Esophagus squamous epithelium (tissue), 5 donors: ENCODE results near the gene ADCY5. TPM values are rescaled to one million over a fixed set of nuclear protein-coding genes. Genes with fewer than 3 reads are reported as not detected.

ENCODE experiments used
- DNase-seq: peaks from one replicate; lab custom pipeline; 2025; lab: John Stamatoyannopoulos, UW
- H3K27ac ChIP-seq, 4 donors: fragments of 200-600 bp; sonication (generic); one replicate each; pipeline ENCODE4 v1.5.1; 2016 to 2019; ENCODE audit warnings: mild to moderate bottlenecking in 1 of 4
- H3K27me3 ChIP-seq, 4 donors: fragments of 200-600 bp; sonication (generic); 1 replicate in 3 of 4; 2 replicates in 1 of 4; pipeline versions ENCODE4 v1.5.1 to v1.6.0; 2017 to 2021; ENCODE audit warnings: antibody characterized with exemption in 1 of 4
- H3K36me3 ChIP-seq, 3 donors: fragments of 200-600 bp; sonication (generic); one replicate each; pipeline ENCODE4 v1.5.1; 2016 to 2019
- H3K4me1 ChIP-seq, 3 donors: fragments of 200-600 bp; sonication (generic); one replicate each; pipeline ENCODE4 v1.5.1; 2017 to 2019
- H3K4me3 ChIP-seq, 4 donors: fragments of 200-600 bp; sonication (generic); 1 replicate in 3 of 4; 2 replicates in 1 of 4; pipeline ENCODE4 v1.5.1; 2016 to 2019; ENCODE audit warnings: mild to moderate bottlenecking in 2 of 4, moderate library complexity in 1 of 4
- H3K9me3 ChIP-seq, 3 donors: fragments of 200-600 bp; sonication (generic); one replicate each; pipeline ENCODE4 v1.5.1; 2016 to 2019
- CTCF ChIP-seq, 6 experiments: fragments of 450-650 bp in 4 of 6; fragments of 200-600 bp in 2 of 6; sonication (generic) in 2 of 6; IDR thresholded peaks; one replicate each; pipeline ENCODE4 v1.5.1; 2016 to 2019; ENCODE audit warnings: antibody characterized with exemption in 6 of 6, mild to moderate bottlenecking in 4 of 6, moderate library complexity in 4 of 6
- POLR2A ChIP-seq, 4 donors: fragments of 450-650 bp; IDR thresholded peaks; one replicate each; pipeline ENCODE4 v1.6.1; 2017; ENCODE audit warnings: antibody characterized with exemption in 4 of 4, mild to moderate bottlenecking in 4 of 4, moderate library complexity in 3 of 4
- WGBS, 2 donors: methylation state at CpG; one replicate each; pipeline ENCODE4 v1.1.5; 2018; 5-methylcytosine and 5-hydroxymethylcytosine counted together
- intact Hi-C: fragments of 100-400 bp; cut with DNase I; formaldehyde crosslinking; loops from one replicate; pipeline ENCODE4 v1.15.0; 2022
- total RNA-seq, 4 donors: library from RNA; depleted of rRNA; stranded (reverse); fragments of >200 nt; gene quantifications; one replicate each; pipeline ENCODE4 v1.1.0, GENCODE V29; 2016
- donor health status: DM: yes; HTN: yes; CAD: no.

ADCY5 gene
- total RNA-seq, 4 donors from 2014 or later, result 0.72 to 17.4 (median 5.3) TPM

- H3K27ac ChIP-seq, result peak overlapping the region; percentile 43 to 88 (median 74)
- DNase-seq, result no peak
- intact Hi-C loops, result no loop called here
- H3K36me3 ChIP-seq, result no peaks in the 10 kb centered on the region
- no peaks in the 10 kb centered on the region for H3K9me3 ChIP-seq
- no peak overlapping the region for H3K4me3 ChIP-seq
- 79 to 86% methylated on average over 6 of the region's 9 CpGs for WGBS, 2 donors
- TF ChIP-seq POLR2A (IDR thresholded peaks at IDR 0.05) (no peak), CTCF (IDR thresholded peaks at IDR 0.05) (no peak)
- no peaks in the 10 kb centered on the region for H3K27me3 ChIP-seq
- peaks cover 0 to 46% (median 10%) of the 10 kb centered on the region in 3 donors for H3K4me1 ChIP-seq
These were observed 117.2 kb downstream of the ADCY5 start for GRCh38 chr3:123331651-123332050.

- intact Hi-C loops, result no loop called here
- Histone ChIP-seq H3K4me1 (peaks cover 0 to 45% (median 10%) of the 10 kb centered on the region in 3 donors), H3K27ac (peak overlapping the region; percentile 43 to 88 (median 74))
These were observed 117.9 kb downstream of the ADCY5 start for GRCh38 chr3:123331006-123331405.

GRCh38 chr3:123330441-123330991 is 118.4 kb downstream of the ADCY5 start:
- intact Hi-C loops, result no loop called here
- peak overlapping the region; percentile 49 to 88 (median 74) for H3K27ac ChIP-seq
- no peak overlapping the region for H3K4me3 ChIP-seq
- H3K9me3 ChIP-seq, result no peaks in the 10 kb centered on the region
- no peaks in the 10 kb centered on the region for H3K36me3 ChIP-seq
- WGBS, 2 donors, result 50 to 72% methylated on average over 5 to 7 of the region's 15 CpGs
- no peaks in the 10 kb centered on the region for H3K27me3 ChIP-seq
- no peak for TF ChIP-seq CTCF (IDR thresholded peaks at IDR 0.05)
- TF ChIP-seq POLR2A (IDR thresholded peaks at IDR 0.05), result no peak
- peaks cover 0 to 40% (median 10%) of the 10 kb centered on the region in 3 donors for H3K4me1 ChIP-seq
- no peak for DNase-seq

More at GRCh38 chr3:123331006-123331405, 117.9 kb downstream of the ADCY5 start:
- TF ChIP-seq POLR2A (IDR thresholded peaks at IDR 0.05) (no peak), CTCF (IDR thresholded peaks at IDR 0.05) (no peak)
- Histone ChIP-seq H3K36me3 (no peaks in the 10 kb centered on the region), H3K4me3 (no peak overlapping the region), H3K9me3 (no peaks in the 10 kb centered on the region), H3K27me3 (no peaks in the 10 kb centered on the region)
- DNase-seq, result no peak
- WGBS, 2 donors, result 55 to 66% methylated on average over 8 of the region's 8 CpGs

- Histone ChIP-seq H3K27me3 (no peaks in the 10 kb centered on the region), H3K4me3 (no peak overlapping the region), H3K27ac (peak overlapping the region in 3 of 4 donors; percentile 73 to 88 (median 76)), H3K9me3 (no peaks in the 10 kb centered on the region), H3K4me1 (peaks cover 0 to 35% (median 10%) of the 10 kb centered on the region in 3 donors), H3K36me3 (no peaks in the 10 kb centered on the region)
- TF ChIP-seq POLR2A (IDR thresholded peaks at IDR 0.05) (no peak), CTCF (IDR thresholded peaks at IDR 0.05) (no peak)
- WGBS, 2 donors, result 31 to 50% methylated on average over 8 of the region's 10 CpGs
- DNase-seq, result no peak
- intact Hi-C loops, result loop anchor here (2.0 to 10.0 kb wide), 2 partner anchors 159 to 225 kb away; no protein-coding TSS in a partner anchor
These were observed 119.1 kb downstream of the ADCY5 start for GRCh38 chr3:123329636-123330340.
